GM19328 (cell line): Measurements from ENCODE around the gene SLX4IP.
A peak's percentile ranks its signal among the peaks of the same experiment; 100 is the strongest.

ENCODE experiments used
- ATAC-seq: cut with Tn5 transposase; IDR thresholded peaks from one replicate; pipeline ENCODE4 v1.9.1; 2021; ENCODE audit warnings: mild to moderate bottlenecking, moderate library complexity; ENCODE audit not compliant: unreplicated experiment

Gene SLX4IP

DNA sequence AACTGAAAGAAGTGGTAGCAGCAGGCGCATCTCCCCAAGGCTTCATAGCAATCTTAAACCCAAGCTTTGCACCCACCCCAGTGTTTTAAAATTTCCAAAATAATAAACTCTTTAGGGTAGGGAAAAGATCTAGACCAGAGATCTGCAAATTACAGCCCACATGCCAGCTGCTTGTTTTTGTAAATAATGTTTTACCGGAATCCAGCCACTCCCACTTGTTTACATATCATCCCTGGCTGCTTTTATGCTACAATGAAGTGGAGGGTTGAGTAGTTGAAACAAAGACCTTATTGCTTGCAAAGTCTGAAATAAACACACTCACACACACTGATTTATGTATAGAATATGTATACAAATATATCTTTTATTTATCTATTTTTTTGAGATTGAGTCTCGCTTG is 30.0 kb downstream of the SLX4IP start:
- no peak for ATAC-seq

DNA sequence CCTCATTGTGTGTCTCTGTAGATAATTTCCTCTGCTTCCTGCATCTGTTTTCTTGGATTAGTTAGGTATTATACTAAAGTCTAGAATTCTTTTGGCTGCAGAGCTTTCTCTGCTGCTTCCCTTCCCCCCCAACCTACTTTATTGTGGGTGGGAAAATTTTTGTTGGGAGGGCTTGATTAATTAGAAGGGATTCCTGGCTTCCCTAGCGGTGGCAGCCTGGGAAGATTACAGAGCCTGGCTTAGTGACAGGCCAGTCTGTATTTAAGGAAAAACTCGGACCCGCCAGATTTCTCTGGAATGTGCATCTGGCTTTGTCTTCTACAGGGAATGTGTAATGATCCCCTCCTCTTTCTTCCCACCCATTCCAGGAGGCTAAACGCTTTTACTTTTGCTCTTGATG is 31.2 kb downstream of the SLX4IP start:
- no peak for ATAC-seq

DNA sequence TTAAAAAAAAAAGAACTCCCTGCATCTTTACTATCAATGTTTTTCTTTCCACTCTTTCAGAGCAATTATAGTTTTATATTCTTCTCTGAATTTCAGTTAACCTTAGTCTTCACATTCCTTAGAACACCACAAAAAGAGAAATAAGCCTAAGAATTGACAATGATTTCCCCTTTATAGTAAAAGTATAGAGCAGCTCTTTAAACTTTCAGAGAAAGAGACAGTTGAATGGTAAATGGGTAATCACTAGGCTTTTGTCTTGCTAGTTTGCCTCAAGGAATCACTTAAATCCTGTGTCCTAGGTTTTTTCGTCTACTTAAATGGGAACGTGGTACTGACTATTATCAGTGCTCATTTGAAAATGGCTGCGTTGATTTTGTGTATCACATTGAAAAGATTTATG is 31.8 kb downstream of the SLX4IP start:
- ATAC-seq: no peak

DNA sequence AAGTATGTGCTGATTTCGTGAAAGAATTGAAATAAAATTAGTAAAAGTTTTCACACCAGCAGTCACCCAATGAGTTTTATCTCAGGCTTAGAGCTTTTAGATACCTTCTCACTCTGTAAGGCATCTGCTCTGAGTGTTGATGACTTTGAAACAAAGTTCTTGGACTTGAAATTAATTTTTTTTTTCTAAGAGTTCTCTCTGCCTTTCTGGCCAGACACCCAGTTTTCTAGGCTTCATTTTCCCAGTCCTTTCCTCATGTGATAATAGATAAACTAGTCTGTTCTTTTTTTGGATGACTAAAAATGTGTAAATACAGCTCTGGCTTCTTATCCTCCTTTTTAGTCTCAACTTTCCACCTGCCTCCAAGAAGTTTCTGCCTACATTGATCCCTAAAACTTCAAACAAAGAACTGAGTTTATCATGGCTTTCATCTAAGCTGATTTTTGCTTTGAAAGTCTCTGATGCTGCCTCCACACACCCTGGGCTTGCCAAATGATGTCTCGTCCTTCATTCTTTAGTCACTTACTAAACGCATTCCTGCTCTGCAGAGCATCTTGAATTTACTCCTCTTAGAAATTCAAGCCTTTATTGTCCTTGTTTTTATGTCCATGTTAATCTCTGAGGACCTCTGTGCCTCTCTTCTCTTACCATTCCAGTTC is 32.7 kb downstream of the SLX4IP start:
- no peak for ATAC-seq

GRCh38 chr20:10468340-10468845 is 33.3 kb downstream of the SLX4IP start:
- ATAC-seq: no peak

DNA sequence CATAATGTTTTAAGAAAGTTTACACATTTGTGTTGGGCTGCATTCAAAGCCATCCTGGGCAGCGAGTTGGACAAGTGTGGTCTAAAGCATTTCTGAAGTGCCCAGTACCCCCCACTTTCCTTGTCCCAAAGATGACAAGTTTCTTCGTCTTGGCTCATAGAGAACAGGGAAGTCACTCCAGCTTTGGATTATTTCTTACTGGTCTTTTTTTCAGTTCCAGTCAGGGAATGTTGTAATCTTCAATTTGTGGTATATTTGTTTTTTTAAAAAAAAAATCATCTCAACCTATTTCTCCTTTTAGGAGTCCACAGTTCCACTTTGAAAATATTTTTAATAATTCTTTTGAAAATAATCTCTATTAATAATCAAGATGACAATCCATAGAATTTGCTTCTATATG is 34.0 kb downstream of the SLX4IP start:
- ATAC-seq: no peak

- no peak for ATAC-seq
Measured at GRCh38 chr20:10469599-10469998, 34.5 kb downstream of the SLX4IP start.

DNA sequence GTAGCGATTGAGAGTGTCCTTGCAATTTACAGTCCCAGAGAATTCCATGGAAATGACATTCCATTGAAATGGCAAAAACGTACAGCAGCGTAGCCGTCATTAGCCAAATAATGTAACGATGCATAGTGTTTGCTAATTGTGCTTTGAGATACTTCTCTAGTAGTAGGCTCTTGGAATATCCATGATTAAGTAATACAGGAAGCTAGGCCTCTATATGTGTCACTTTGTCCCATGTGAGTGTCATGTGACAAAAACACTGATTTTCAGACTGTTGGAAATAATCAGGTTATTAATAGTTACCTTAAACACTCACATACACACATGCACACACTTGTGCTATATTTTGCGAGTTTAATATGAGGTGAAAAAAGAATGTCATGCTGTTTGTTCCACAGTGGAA is 35.2 kb downstream of the SLX4IP start:
- ATAC-seq: no peak

GRCh38 chr20:10472871-10473270 is 37.8 kb downstream of the SLX4IP start:
- no peak for ATAC-seq

DNA sequence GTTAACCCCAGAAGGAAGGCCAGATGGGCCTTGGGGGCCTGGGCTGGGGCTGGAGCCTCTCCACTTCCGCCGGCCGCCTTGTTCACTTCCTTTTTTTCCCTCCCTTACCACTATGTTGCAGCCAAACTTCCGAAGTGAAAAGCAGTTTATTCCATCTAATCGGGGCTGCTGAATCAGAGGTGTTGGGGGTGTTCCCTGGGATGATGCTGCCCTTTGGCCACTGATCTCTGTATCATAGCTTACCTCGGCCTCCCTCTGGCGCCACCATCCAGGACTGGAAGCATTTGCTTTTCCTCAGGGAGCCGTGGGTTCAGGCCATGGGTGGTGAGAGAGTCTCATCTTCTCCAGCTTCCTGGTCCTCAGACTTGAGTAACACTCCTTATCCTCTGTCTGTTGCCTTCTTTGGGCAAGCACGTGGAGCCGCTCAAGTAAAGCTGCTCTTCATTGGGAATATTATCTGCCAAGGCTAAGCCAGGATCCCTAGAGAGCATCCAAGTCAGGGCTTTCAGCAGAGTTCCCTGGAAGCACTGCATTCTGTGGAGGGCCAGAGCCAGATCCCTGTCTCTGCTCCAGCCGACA is 39.6 kb downstream of the SLX4IP start:
- ATAC-seq: no peak

- ATAC-seq: no peak
Measured at GRCh38 chr20:10475225-10475624, 40.1 kb downstream of the SLX4IP start.

DNA sequence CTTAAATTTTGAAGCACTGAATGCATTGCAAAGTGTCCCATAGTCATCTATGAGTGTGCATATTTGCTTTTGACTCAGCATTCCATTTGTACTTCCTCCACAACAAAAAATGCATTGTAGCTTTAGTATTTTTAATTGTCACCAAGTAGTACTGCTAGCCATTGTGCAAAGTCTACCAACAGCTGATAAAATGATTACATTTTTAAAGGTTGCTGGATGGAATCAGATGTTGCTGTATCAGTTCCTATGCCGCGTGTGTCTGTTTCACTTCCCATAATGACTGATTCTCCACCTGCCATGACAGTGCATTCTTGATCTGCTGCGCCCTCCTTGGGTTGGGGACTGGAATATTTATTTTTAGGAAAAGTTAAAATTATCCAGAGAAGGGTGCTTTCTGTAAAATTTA is 41.2 kb downstream of the SLX4IP start:
- ATAC-seq: peak; percentile 79

DNA sequence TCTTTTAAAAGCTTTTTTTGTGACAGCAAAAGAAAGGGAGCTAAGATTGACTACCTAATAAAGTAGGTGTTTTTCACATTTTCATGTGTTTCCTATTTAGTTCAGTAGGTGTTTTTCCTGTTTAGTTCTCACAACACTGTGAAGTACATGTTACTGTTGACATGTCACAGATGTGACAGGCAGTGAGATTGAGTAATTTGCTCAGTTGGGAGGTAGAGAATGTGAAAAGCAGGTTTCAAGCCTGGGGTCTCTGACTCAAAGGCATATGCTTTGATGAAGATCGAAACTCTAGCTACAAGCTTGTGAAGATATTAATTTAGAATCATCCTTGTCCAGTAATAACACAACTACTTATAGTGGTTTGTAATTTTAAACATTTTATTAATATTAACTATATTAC is 43.1 kb downstream of the SLX4IP start:
- no peak for ATAC-seq

DNA sequence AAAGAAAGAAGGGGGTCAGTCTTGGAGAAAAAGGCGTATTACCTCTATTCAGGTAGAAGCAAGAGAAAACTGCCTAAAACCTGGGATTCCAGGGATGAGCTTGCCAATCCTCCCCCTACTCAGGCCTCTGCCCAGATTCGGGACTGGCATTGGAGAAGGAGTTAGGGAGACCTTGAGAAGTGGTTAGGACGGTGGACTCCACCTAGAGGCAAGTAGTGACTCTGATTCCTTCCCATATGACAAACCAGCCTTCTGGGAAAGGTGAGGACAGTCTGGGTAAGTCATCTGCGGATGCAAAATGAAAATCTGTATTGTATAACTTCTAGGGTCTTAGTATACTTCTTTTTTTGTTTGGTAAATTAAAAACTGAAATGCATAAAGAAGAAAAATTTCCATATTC is 43.8 kb downstream of the SLX4IP start:
- no peak for ATAC-seq

- ATAC-seq: no peak
Measured at GRCh38 chr20:10481676-10482075, 46.6 kb downstream of the SLX4IP start.

DNA sequence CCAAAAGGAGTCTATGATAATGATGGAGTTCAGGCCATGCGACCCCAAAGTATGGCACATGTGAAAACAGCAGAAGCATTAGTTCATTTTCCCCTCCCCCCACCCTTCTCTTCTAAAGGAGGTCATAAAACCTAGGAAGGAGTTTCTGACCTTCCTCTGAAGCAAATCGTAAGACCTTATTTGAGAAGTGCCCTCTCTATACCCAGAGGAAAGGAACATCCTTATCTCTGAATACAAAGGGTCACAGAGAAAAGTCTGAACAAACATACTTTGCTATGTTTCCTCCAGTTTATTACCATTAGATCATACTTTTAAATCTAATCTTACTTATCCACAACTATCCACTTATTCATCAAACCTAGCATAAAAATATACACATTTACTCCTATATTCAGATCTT is 48.6 kb downstream of the SLX4IP start:
- ATAC-seq: no peak

GRCh38 chr20:10487142-10488136 is 52.3 kb downstream of the SLX4IP start:
- no peak for ATAC-seq

DNA sequence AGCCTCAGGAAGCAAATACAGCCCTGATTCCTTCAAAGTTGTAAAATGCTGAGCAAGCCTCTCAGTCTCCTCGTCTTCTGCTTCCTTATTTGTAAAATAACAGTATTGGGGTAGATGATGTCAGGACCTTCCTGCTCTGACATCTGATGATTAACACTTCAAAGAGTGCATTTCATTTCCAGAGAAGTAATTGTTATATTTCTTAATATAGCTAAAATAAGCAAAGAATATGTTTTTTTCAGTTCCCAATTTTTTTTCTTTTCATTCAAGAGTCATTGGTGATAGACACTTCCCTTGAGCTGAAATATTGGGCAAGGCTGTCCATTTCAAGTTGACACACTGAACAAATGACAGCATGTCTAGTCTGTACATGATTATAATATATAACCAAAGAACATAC is 53.4 kb downstream of the SLX4IP start:
- no peak for ATAC-seq

DNA sequence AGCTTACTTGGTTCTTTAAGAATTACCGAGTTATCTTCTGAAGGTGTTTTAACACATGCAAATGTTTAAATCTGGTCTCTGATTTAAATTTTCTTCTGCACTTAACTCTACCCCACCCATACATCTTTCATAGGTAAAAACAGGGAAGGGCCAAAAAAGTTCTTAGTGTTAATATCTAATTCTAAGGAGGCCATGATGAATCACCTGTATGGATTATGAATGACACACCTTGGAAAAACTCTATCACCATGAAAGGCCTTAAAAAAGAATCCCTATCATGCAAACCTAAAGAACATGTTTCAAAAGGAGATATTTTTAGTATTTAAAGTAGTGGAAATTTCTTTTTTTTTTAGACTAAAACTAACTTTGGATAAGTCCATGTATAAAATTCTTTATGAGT is 54.7 kb downstream of the SLX4IP start:
- no peak for ATAC-seq

DNA sequence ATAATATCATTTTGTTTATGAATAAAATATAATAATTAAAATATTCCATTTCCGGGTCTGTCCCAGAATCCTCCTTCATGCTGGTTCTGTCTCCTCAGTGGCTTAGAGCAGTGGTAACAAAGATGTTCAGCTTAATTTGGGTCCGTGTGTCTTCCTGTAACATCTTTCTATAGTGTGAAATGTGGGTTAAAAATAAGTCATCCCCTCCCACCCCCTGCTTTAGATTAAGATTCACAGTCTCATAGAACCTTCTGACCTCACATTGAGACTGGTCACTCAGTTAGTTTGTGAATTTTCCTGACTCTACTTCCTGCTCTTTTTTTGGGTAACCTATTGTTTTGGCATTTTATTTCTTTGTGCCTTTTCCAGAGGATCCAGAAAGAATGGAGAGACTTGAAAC is 55.2 kb downstream of the SLX4IP start:
- no peak for ATAC-seq

GRCh38 chr20:10490706-10491105 is 55.6 kb downstream of the SLX4IP start:
- no peak for ATAC-seq

DNA sequence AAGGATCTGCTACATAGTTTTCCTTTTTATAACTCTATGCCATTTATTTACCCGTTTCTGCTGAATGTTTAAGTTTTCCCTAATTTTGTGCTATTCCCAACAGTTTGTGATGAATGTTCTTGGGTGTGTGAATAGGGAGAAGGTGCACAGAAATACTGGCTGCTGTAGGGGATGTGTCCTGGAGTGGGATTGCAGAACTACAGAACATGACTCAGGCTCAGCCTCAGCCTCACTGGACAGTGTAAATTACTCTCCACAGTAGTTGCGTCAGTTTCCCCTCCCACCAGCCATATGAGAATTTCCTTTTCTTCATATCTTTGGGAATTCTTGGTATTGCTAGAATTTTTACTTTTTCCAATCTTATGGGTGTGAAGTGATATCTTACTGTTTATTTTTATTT is 57.0 kb downstream of the SLX4IP start:
- no peak for ATAC-seq
